HG03354 (cell line): ENCODE measurements around the gene OR9A2.
"Not testable (repeated sequence)": the region's sequence is repeated elsewhere in the genome, so short reads cannot be mapped to it uniquely, and the experiment has no call there.

Experiments used
- ATAC-seq: cut with Tn5 transposase; IDR thresholded peaks from one replicate; pipeline ENCODE4 v1.9.1; 2021; ENCODE audit warnings: mild to moderate bottlenecking; ENCODE audit not compliant: unreplicated experiment, poor library complexity, severe bottlenecking

The OR9A2 gene

GRCh38 chr7:142984297-142984696, 42.6 kb downstream of the OR9A2 start:
- no peak for ATAC-seq

GRCh38 chr7:142983825-142984224, 43.1 kb downstream of the OR9A2 start:
- ATAC-seq, result no peak

GRCh38 chr7:142978402-142978801, 48.5 kb downstream of the OR9A2 start:
- not testable (repeated sequence) for ATAC-seq
